HuH-7 (cell line): ENCODE measurements around the gene RASSF5.
"Not testable (repeated sequence)": the region's sequence is repeated elsewhere in the genome, so short reads cannot be mapped to it uniquely, and the experiment has no call there.

Experiments
- DNase-seq: peaks from one replicate; pipeline ENCODE4 v3.0.0; 2011; ENCODE audit warnings: low spot score

Gene RASSF5

DNA sequence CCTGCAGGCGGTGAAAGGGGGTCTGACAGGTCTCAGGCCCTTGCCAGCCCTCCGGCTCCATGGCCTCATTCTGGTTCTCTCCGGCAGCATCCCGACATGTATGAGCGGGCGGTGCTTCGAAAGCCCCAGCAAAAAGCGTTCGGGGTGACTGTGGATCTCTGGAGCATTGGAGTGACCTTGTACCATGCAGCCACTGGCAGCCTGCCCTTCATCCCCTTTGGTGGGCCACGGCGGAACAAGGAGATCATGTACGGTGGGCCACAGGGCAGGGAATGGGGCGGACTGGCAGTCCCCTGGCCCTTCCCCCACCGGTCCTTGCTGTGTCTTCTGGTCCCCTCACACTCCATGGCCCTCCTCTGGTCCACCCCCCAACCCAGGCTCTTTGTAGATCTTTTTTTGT, 30.7 kb upstream of the RASSF5 start:
- no peak for DNase-seq

DNA sequence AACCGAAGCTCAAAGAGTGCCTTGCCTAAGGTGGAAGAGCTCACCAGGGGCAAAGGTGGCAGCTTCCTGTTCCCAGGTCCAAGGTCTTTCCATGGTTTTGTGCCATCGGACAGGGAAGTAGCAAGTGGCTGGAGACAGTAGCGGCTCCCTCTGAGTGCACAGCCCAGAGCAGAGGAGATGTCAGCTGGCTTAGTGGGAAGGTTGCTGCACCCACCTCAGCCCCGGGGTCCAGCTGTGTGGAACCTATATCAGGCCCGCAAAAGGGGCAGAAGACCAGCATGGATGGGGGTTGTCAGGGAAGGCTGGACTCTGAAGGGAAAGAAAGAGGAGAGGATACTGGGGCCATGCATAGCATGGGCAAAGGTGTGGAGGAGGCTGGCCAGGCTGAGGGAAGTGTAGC, 30.2 kb upstream of the RASSF5 start:
- DNase-seq, result no peak

DNA sequence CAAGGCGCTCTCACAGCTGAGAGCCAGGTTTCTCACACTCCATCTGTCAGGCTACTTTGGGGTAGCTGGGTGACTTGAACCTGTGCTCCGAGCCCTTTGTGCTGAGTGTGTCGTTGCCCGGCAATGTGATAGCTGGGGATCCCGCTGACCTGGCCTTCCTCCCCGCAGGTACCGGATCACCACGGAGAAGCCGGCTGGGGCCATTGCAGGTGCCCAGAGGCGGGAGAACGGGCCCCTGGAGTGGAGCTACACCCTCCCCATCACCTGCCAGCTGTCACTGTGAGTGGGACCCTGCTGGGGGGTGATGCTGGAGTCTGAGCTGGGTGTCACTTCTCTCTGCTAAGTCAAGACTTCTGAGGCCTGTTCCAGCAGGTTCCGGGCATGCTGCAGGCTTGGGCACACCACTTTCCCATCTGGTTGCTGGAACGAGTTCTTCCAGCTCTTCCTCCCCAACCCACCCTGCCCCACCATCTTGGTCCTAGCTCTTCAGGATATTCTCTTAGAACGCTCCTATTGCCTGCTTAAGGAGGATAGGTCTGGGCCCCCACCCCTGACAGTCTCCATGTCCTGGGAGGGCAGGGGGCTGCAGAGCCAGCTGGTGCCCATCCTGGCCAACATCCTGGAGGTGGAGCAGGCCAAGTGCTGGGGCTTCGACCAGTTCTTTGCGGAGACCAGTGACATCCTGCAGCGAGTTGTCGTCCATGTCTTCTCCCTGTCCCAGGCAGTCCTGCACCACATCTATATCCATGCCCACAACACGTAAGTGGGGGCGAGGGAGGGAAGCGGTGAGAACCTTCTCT, 29.6 kb upstream of the RASSF5 start:
- no peak for DNase-seq

DNA sequence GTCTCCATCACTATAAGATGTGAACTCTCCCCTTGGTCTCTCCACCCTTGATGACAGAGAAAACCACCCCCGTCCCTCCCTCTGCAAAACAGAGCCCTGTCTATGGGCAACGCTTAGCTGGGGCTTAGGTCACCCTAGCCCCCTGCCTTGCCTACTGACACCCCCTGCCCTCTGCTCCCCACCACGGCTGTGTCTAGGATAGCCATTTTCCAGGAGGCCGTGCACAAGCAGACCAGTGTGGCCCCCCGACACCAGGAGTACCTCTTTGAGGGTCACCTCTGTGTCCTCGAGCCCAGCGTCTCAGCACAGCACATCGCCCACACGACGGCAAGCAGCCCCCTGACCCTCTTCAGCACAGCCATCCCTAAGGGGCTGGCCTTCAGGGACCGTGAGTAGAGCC, 28.6 kb upstream of the RASSF5 start:
- no peak for DNase-seq

DNA sequence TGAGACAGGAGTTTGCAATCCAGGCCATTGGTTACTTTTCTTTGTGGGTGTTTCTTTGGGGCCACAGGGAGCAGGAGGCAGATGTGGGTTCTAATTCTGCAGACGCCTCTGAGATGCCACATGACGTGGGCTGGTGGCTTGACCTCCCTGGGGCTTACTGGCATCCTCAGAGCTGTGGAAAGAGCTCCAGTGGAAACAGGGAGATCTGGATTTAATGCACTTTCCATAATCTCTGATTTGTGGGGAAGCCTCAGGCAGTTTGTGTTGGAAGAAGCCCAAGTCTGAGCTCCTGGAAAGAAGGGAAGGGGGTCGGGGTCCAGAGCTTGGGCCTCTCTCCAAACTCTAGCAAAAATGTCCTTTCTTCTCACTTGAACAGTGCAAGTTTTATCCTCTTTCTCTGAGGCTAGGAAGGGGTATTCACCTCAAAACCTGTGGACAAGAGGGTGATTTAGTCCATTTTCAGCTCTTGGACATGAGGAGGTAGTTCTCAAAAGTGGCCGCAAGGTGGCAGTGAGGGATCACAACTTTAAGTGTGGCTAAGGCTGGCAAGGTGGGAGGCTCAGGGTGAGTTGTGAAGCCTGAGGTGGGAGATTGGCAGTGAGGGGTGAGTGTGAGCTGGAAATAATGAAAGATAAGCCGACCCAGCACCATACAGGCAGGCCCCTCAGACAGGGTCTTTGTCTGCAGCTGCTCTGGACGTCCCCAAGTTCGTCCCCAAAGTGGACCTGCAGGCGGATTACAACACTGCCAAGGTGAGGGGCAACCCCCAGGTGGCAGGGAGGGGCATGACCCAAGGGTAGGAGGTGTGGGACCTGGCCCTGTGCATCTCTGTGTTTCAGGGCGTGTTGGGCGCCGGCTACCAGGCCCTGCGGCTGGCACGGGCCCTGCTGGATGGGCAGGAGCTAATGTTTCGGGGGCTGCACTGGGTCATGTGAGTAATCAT, 27.9 kb upstream of the RASSF5 start:
- DNase-seq, result peak; percentile 87

DNA sequence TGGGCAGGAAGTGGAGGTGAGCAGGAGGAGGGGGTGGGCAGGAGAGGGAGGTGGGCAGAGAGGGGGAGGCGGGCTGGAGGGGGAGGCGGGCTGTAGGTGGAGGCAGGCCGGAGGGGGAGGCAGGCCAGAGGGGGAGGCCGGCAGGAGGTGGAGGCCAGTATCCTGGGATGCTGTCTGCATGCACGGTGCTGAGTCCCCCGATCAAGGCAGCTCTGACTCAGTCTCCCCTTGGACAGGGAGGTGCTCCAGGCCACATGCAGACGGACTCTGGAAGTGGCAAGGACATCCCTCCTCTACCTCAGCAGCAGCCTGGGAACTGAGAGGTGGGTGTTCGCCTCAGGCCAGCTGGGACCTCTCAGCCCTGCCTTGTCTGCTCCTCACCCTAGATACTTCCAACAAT, 27.1 kb upstream of the RASSF5 start:
- DNase-seq, result no peak

DNA sequence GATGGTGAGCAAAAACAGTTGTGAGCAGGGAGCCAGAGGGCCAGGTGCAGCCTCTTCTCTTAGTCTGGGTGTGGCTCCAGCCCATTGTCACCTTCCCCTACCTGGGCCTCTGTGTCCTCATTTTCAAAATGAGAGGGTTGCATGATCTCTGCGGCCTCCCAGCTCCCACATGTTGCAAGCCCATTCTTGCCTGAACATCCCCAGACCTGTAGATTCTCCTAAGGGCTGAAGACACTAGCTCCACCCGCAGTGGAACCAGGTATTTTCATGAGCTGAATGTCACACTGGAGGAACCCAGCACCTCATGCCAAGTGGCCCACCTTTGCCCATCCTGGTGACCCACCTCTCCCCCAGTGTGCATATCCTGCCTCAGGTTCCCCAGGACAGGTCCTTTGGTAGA, 24.7 kb upstream of the RASSF5 start:
- DNase-seq, result no peak

DNA sequence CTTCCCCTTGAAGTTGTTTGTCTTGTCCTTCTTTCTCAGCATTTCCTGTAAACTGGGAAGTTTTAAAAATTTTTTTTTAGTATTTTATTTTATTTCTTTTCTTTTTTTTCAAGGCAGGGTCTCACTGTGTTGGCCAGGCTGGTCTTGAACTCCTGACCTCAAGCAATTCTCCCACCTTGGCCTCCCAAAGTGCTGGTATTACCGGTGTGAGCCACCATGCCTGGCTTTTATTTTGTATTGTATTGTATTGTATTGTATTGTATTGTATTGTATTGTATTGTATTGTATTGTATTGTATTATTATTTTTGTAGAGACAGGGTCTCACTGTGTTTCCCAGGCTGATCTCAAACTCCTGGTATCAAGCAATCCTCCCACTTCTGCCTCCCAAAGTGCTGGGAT, 23.5 kb upstream of the RASSF5 start:
- not testable (repeated sequence) for DNase-seq

DNA sequence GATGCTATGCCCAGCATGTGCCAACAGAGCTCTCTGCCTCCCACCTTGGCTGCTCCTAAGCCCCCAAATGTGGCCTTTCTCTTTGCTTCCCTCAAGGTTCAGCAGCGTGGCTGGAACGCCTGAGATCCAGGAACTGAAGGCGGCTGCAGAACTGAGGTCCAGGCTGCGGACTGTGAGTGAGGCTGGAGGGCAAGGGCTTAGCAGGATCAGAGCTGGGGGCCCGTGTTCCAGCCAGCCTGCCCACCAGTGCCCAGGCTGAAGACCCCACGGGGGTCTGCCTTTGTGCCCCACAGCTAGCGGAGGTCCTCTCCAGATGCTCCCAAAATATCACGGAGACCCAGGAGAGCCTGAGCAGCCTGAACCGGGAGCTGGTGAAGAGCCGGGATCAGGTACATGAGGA, 22.4 kb upstream of the RASSF5 start:
- DNase-seq, result no peak

DNA sequence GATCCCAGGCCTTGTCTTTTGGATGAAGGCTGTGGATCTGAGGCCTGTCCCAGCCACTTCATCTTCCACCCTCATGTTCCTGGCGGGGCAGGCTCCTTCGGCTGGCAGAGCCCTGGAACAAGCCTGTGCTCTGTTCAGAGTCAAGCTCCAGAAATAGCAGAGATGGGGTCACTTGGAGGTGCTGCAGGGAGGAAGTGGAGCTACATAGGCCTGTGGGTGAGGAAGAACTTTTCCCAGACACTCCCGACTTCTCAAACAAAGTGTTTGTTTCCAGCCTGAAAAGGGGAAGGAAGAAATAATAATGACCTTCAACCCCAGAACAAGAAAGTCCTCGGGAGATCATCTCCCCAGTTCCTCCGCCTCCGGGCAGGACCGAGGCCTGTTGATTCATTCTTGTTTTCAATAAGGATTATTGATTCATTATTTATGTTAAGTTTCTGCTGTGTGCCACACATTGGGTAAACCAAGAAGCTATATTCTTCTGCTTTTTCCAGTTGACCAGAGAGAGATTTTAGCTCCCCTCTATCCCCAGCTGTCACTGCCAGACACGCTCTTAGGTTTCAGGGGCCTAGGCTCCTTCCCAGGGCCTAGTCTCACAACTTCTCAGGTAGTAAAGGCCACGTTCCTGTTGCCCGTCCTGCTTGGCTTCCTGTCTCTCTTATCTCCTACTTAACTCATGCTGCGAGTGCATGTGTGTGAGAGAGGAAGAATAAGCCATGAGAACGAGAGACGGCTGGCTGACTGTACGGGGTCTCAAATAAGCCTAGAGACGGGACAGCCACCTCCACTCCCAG, 20.1 kb upstream of the RASSF5 start:
- no peak for DNase-seq

DNA sequence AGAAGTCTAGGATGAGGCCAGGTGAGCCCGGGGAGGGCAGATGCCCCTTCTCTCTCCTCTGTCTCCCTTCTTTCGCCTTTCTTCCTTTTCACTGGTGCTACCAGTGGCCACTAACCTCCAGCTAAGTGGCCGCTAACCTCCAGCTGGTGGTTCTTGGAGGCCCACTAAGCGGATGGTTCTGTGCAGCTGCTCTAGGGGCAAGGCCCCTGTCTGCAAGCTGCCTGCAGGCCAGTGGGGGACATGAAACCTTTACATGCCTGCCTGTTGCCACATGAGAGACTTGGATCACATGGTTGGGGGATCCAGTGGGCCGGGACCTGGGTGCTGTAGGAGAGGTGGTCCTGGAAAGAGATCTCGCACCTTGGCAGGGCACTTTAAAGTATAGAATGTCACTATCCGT, 19.4 kb upstream of the RASSF5 start:
- DNase-seq, result no peak

DNA sequence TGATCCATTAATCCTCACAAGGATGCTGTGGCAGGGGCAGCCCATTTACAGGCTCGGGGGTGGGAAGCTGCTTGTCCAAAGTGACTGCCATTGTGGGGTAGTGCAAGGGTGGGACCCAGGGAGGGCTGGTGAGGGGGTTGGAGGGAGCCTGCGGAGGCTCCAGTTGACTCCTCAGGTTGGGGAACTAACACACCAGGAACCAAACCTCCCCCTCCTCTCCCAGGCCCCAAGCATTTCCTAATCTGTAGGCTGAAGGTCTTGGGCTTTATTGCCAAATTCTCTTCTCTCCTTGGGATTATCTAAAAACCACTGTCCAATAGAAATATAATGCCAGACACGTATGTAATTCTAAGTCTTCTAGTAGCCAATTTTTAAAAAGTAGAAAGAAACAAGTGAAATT, 18.9 kb upstream of the RASSF5 start:
- no peak for DNase-seq

DNA sequence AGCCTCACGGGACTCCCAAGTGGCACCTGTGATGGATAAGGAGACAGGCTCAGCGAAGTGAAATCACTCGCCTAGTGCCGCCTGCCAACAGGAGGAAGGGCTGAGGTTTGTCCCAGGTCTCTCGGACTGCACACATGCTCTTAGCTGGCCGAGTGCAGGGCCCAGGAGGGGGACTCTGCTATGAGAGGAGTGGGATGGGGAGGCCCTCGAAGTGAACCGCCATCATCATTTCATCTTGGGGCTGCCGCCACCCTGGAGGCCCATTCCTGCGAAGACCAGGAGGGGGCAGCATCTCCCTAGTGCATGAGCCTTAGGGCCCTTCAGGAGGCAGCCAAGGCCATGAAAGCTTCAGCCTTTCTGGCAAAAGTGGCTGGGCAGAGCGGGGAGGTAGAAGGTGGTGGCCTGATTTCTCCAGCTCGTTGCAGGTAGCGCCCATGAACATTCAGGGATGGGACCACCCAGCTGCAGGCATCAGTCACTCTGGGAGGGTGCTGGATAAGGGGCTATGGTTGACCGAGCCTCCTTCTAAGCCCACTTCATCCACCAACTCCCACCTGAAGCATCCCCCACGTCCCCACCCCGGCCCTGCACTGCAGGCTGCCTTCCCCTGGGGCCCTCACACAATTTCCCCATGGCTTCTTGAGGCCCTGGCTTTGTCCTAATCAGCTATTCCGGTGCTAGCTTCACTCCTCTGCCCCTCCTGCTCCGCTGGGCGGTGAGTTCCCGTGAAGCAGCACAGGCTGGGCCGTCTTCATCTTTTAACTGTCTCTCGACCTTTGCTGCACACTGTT, 17.2 kb upstream of the RASSF5 start:
- peak; percentile 84 for DNase-seq

DNA sequence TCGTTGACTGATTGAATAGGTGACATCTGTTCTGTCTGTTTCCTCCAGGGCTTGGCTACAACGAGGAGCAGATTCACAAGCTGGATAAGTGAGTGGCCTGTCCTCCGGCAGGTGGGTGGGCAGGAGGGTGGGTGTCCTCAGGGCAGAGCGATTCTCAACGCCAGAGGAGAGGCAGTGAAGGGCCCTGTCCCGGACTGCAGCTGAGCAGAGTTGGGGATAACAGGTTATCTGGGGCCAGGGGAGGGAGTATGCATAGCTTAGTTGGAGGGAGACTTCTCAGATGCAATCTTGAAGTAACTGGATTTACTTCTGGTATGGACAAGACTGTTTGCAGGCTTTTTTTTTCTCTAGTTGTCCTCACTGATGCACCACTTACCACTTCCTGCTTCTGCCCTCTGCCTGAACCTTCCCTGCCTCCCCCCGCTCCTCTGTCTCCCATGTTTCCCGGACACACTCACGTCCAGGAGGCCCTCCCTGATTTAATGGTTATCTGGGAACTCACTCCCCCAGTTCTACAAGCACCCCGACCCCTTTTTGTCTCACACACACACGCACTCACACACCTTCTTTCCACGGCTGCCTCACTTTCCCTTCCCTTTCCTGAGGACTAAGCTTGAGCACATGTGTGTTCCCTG, 16.4 kb upstream of the RASSF5 start:
- no peak for DNase-seq

DNA sequence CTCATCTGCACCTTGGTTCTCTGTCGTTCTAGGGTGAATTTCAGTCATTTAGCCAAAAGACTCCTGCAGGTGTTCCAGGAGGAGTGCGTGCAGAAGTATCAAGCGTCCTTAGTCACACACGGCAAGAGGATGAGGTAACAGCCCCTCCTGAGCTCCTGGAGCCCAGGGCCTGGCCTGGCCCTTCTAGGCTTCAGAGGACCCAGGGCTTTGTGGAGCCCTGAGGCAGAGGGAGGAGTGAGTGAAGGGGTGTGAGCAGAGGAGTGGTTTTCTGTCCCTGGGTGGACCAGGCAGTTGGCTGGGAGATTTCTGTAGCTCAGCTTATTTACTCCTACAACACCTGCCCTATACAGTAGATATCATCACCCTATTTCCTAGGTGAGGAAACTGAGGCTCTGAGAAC, 15.7 kb upstream of the RASSF5 start:
- DNase-seq, result no peak

DNA sequence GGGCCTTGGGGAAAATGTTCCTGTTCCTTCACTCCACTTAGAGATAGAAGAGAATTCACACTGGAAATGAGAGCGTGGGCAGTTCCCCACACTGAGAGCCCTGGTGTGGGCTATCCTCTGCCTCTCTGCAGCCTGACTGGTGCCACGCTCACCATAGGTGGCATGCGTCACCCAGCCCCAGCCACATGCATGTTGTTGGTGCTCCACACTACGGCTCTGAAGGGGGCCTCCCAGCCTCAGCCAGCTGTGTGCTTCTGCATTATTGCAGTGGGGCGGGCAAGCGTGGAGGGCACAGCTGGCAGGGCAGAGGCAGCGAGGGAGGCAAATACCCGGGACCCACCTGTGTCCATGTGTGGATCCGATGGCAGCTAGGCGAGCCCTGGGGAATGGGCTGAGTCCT, 14.7 kb upstream of the RASSF5 start:
- no peak for DNase-seq

DNA sequence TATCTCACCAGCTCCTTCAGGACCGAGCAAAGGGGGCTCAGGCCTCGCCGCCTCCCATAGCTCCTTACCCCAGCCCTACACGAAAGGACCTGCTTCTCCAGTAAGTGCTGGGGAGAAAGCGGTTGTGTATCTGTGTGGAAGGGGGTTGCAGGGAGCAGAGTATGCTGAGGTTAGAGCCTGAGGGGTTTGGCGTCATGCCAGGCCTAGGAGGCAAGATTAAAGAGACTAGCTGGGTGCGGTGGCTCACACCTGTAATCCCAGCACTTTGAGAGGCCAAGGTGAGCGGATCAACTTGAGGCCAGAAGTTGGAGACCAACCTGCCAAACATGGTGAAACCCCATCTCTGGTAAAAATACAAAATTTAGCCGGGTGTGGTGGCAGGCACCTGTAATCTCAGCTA, 14.1 kb upstream of the RASSF5 start:
- no peak for DNase-seq

DNA sequence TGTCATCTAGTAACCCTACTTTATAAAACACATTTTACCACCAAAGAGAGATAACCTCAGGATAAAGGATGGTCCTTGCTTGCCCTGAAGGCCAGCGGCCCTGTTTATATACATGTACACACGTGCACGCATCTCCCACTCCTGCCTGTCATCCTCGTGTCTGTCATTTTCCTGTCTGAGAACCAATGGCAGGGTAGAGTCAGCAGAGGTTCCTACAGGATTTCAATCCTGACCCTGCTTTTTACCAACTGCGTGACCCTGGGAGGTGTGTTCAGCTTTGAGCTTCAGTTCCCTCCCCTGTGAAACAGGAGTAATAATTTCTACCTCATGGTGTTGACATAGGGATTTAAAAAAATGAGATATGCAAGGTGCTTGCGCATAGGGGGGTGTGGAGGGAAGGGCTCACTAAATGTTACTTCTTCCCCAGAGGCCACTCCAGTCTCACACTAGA, 12.3 kb upstream of the RASSF5 start:
- DNase-seq, result no peak

DNA sequence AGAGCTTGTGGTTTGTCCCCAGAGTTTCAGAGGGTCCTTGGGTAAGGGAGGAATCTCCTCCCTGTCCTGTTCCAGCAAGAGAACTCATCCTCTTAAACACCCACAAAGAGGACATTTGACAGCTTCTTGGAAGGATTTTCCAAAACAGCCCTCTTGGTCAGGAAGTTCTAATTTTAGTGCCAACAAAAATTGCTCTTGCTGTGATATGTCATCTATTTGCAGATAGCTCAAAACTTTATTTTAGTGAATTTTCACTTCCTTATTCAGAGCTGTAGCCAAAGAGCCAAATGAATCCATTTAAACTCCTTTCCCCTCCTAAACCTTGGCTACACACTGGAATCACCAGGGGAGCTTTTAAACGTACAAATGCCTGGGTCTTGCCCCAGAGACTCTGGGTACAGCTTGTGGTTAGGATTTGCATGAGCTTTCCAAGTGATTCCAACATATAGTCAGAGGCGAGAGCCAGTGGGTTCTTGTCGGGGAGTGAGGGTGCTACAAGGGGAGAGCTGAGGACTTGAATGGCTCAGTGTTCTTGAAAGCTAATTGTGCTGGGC, 11.8 kb upstream of the RASSF5 start:
- no peak for DNase-seq

DNA sequence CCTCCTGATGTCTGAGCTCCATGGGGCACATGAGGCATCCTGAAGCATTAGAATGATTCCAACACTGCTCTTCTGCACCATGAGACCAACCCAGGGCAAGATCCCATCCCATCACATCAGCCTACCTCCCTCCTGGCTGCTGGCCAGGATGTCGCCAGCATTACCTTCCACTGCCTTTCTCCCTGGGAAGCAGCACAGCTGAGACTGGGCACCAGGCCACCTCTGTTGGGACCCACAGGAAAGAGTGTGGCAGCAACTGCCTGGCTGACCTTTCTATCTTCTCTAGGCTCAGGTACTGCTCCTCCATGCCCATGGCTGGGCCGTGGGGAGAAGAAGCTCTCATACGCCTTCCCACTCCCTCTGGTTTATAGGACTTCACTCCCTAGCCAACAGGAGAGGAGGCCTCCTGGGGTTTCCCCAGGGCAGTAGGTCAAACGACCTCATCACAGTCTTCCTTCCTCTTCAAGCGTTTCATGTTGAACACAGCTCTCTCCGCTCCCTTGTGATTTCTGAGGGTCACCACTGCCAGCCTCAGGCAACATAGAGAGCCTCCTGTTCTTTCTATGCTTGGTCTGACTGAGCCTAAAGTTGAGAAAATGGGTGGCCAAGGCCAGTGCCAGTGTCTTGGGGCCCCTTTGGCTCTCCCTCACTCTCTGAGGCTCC, 11.1 kb upstream of the RASSF5 start:
- DNase-seq, result no peak
